ENCODE measurements around the gene SMARCA4. TPM values are rescaled to one million over a fixed set of nuclear protein-coding genes. Genes with fewer than 3 reads are reported as not detected.

SMARCA4 gene
- total RNA-seq, 1 experiment from 2014 or later, result 36.2 TPM

GRCh38 chr19:11111117-11111770 is 150.4 kb downstream of the SMARCA4 start:
- no TSS peak for BruUV-seq (replicated peaks)
- ATAC-seq, result peak; percentile 42
- TF ChIP-seq POLR2AphosphoS5 (IDR thresholded peaks at IDR 0.05; ENCODE audit: low read depth, low read length) (no peak), REST (IDR thresholded peaks at IDR 0.05; ENCODE audit: insufficient read depth in 1 of 2, low read depth in 2 of 2, low read length in 1 of 2) (no peak), TCF7L2 (IDR thresholded peaks at IDR 0.05; ENCODE audit: low read depth, low read length) (no peak), CTCF (IDR thresholded peaks at IDR 0.05) (no peak), SIN3A (IDR thresholded peaks at IDR 0.05; ENCODE audit: borderline replicate concordance, insufficient read depth, low read depth, low read length) (no peak)
- CTCF ChIA-PET, result no interaction called here
- Histone ChIP-seq H3K36me3 (ENCODE audit: control insufficient read depth, insufficient read depth, low read length) (peaks cover 12% of the 10 kb centered on the region), H3K4me3 (ENCODE audit: low read depth in 2 of 2, low read length in 2 of 2) (no peak overlapping the region), H3K9me3 (ENCODE audit: control insufficient read depth, insufficient read depth, low read depth, low read length) (no peaks in the 10 kb centered on the region), H3K4me1 (ENCODE audit: control insufficient read depth, insufficient read depth, low read length) (no peaks in the 10 kb centered on the region; the same call in 1 of the 2 replicates), H3K27ac (ENCODE audit: low read length) (no peak overlapping the region), H3K27me3 (ENCODE audit: control insufficient read depth, insufficient read depth, low read length) (no peaks in the 10 kb centered on the region)
- DNase-seq (ENCODE audit: low read depth, low spot score), result no peak
- in situ Hi-C loops (cut with HindIII; ENCODE audit: low pct_unique_long_range_greater_than_20kb, low sequenced_read_pairs), result no loop called here
- intact Hi-C loops (cut with micrococcal nuclease; ENCODE audit: unreplicated experiment), result no loop called here
- POLR2A ChIA-PET, result no interaction called here

GRCh38 chr19:11111771-11112144 is 150.9 kb downstream of the SMARCA4 start:
- H3K4me1 ChIP-seq (ENCODE audit: control insufficient read depth, insufficient read depth, low read length), result no peaks in the 10 kb centered on the region; the same call in 1 of the 2 replicates
- ChIA-PET POLR2A (no interaction called here), CTCF (no interaction called here)
- H3K27me3 ChIP-seq (ENCODE audit: control insufficient read depth, insufficient read depth, low read length), result no peaks in the 10 kb centered on the region
- BruUV-seq (replicated peaks), result no TSS peak
- ATAC-seq (peak; percentile 35; the same call in 1 of the 2 replicates), DNase-seq (ENCODE audit: low read depth, low spot score) (no peak)
- no peak overlapping the region for H3K4me3 ChIP-seq (ENCODE audit: low read depth in 2 of 2, low read length in 2 of 2)
- H3K9me3 ChIP-seq (ENCODE audit: control insufficient read depth, insufficient read depth, low read depth, low read length), result no peaks in the 10 kb centered on the region
- in situ Hi-C loops (cut with HindIII; ENCODE audit: low pct_unique_long_range_greater_than_20kb, low sequenced_read_pairs), result no loop called here
- no peak for TF ChIP-seq TCF7L2 (IDR thresholded peaks at IDR 0.05; ENCODE audit: low read depth, low read length)
- no peak overlapping the region for H3K27ac ChIP-seq (ENCODE audit: low read length)
- H3K36me3 ChIP-seq (ENCODE audit: control insufficient read depth, insufficient read depth, low read length), result peaks cover 9% of the 10 kb centered on the region
- intact Hi-C loops (cut with micrococcal nuclease; ENCODE audit: unreplicated experiment), result no loop called here

Other genes with a start within 250 kb of the SMARCA4 start
- gene DNM2, start 243.0 kb upstream of the SMARCA4 start, total RNA-seq (2021; ENCODE audit: unreplicated experiment), result 125 TPM
- gene TMED1, start 124.8 kb upstream of the SMARCA4 start, total RNA-seq (2021; ENCODE audit: unreplicated experiment), result 30.3 TPM
- not detected for gene C19orf38, start 112.6 kb upstream of the SMARCA4 start, total RNA-seq (2021; ENCODE audit: unreplicated experiment)
- gene CARM1, start 89.5 kb upstream of the SMARCA4 start, total RNA-seq (2021; ENCODE audit: unreplicated experiment), result 44.9 TPM
- 29.0 TPM for gene YIPF2, start 32.4 kb upstream of the SMARCA4 start, total RNA-seq (2021; ENCODE audit: unreplicated experiment)
- gene TIMM29, start 32.2 kb upstream of the SMARCA4 start, total RNA-seq (2021; ENCODE audit: unreplicated experiment), result 16.5 TPM
- 203 TPM for gene LDLR, start 128.4 kb downstream of the SMARCA4 start, total RNA-seq (2021; ENCODE audit: unreplicated experiment)
- gene SPC24, start 194.8 kb downstream of the SMARCA4 start, total RNA-seq (2021; ENCODE audit: unreplicated experiment), result 50.6 TPM
- 121 TPM for gene KANK2, start 236.5 kb downstream of the SMARCA4 start, total RNA-seq (2021; ENCODE audit: unreplicated experiment)

Data from Panc1 (cell line).